Measurements from ENCODE around the gene NRP2.

The NRP2 gene

GRCh38 chr2:205827809-205828365 is 145.6 kb downstream of the NRP2 start:
- no peak for TF ChIP-seq CTCF (conservative IDR thresholded peaks at IDR 0.05; ENCODE audit: low read depth, low read length)

GRCh38 chr2:205833864-205834263 is 151.6 kb downstream of the NRP2 start:
- H3K4me3 ChIP-seq (ENCODE audit: low read depth, low read length), result no peak overlapping the region
- DNase-seq (ENCODE audit: low read depth), result no peak
- no peak for TF ChIP-seq CTCF (conservative IDR thresholded peaks at IDR 0.05; ENCODE audit: low read depth, low read length)

More at GRCh38 chr2:205827809-205828365, 145.6 kb downstream of the NRP2 start:
- H3K4me3 ChIP-seq (ENCODE audit: low read depth, low read length), result no peak overlapping the region
- DNase-seq (ENCODE audit: low read depth), result no peak

- no peak overlapping the region for H3K4me3 ChIP-seq (ENCODE audit: low read depth, low read length)
- peak; percentile 10 for DNase-seq (ENCODE audit: low read depth)
- no peak for TF ChIP-seq CTCF (conservative IDR thresholded peaks at IDR 0.05; ENCODE audit: low read depth, low read length)
These were observed 152.5 kb downstream of the NRP2 start for GRCh38 chr2:205834796-205835195.

GRCh38 chr2:205835251-205835791 is 153.0 kb downstream of the NRP2 start:
- DNase-seq (ENCODE audit: low read depth), result no peak
- TF ChIP-seq CTCF (conservative IDR thresholded peaks at IDR 0.05; ENCODE audit: low read depth, low read length), result no peak
- no peak overlapping the region for H3K4me3 ChIP-seq (ENCODE audit: low read depth, low read length)

GRCh38 chr2:205835923-205836322 is 153.6 kb downstream of the NRP2 start:
- no peak for TF ChIP-seq CTCF (conservative IDR thresholded peaks at IDR 0.05; ENCODE audit: low read depth, low read length)
- DNase-seq (ENCODE audit: low read depth), result no peak
- no peak overlapping the region for H3K4me3 ChIP-seq (ENCODE audit: low read depth, low read length)

GRCh38 chr2:205836477-205837221 is 154.3 kb downstream of the NRP2 start:
- TF ChIP-seq CTCF (conservative IDR thresholded peaks at IDR 0.05; ENCODE audit: low read depth, low read length), result no peak
- DNase-seq (ENCODE audit: low read depth), result no peak
- H3K4me3 ChIP-seq (ENCODE audit: low read depth, low read length), result no peak overlapping the region

Measured in choroid plexus epithelial cell (primary cell).